SU-DHL-6 (cell line): Measurements from ENCODE around the gene RGS3.

Source experiments
- EZH2phosphoT487 ChIP-seq: fragments of 200-600 bp; sonication (generic), shearing (Covaris generic); conservative IDR thresholded peaks from 2 replicates; pipeline ENCODE4 v1.6.1; 2018; ENCODE audit warnings: mild to moderate bottlenecking, antibody characterized with exemption, low read length, moderate library complexity, mixed read lengths
- TF ChIP-seq, protein P1 (sequence below): fragments of 200-600 bp; sonication (generic); IDR thresholded peaks from one replicate; pipeline ENCODE4 v1.5.1; 2017; ENCODE audit warnings: antibody characterized with exemption, mild to moderate bottlenecking, low read length, moderate library complexity; ENCODE audit not compliant: insufficient read depth, poor library complexity, severe bottlenecking

DNA sequence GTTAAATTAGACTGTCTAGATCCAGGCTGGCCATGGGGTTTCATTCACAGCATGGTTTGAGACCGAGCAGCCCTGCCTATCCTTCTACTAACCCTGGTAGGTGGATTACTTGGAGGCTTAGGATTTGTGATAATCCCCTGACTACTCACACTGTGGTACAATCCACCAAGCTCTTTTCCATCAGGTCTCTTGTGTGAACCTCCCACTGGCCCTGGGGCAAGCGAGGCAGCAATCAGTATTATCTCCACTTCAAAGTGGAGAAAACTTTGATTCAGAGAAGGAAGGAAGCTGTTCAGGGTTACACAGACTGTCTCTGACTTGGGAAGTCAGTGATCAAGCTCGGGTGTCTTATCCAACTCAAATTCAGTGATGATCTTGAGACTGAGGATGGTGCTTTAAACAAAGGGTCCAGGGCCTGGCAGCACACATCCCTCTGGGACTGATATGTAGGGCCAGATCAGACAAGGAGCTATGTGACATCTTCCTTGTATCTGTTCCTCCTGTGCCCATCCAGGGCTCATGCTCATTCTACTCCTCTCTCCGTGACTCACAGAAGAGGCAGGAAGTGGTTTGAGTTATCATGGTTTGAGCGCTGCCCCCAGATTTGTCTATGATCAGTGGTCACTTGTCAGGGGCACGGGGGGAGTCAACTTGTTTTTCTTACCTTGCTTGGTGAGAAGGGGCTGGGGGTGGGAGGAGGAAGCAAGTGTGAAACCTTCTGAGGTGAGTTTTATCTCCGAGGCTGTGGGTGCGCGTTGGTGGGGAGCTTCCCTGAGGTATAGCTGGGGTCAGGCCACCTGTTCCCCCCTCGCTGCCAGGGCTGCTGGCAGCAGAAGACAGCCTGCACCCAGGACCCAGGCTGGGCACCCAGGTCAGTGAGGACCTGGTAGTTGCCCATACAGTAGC, 48.6 kb downstream of the RGS3 start:
- no peak for TF ChIP-seq EZH2phosphoT487
- TF ChIP-seq, protein P1, sequence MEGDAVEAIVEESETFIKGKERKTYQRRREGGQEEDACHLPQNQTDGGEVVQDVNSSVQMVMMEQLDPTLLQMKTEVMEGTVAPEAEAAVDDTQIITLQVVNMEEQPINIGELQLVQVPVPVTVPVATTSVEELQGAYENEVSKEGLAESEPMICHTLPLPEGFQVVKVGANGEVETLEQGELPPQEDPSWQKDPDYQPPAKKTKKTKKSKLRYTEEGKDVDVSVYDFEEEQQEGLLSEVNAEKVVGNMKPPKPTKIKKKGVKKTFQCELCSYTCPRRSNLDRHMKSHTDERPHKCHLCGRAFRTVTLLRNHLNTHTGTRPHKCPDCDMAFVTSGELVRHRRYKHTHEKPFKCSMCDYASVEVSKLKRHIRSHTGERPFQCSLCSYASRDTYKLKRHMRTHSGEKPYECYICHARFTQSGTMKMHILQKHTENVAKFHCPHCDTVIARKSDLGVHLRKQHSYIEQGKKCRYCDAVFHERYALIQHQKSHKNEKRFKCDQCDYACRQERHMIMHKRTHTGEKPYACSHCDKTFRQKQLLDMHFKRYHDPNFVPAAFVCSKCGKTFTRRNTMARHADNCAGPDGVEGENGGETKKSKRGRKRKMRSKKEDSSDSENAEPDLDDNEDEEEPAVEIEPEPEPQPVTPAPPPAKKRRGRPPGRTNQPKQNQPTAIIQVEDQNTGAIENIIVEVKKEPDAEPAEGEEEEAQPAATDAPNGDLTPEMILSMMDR: no peak
